ENCODE results near the gene DDI2. TPM values are rescaled to one million over a fixed set of nuclear protein-coding genes. Genes with fewer than 3 reads are reported as not detected.

The DDI2 gene
- total RNA-seq, 1 donor from 2014 or later = 18.9 TPM

DNA sequence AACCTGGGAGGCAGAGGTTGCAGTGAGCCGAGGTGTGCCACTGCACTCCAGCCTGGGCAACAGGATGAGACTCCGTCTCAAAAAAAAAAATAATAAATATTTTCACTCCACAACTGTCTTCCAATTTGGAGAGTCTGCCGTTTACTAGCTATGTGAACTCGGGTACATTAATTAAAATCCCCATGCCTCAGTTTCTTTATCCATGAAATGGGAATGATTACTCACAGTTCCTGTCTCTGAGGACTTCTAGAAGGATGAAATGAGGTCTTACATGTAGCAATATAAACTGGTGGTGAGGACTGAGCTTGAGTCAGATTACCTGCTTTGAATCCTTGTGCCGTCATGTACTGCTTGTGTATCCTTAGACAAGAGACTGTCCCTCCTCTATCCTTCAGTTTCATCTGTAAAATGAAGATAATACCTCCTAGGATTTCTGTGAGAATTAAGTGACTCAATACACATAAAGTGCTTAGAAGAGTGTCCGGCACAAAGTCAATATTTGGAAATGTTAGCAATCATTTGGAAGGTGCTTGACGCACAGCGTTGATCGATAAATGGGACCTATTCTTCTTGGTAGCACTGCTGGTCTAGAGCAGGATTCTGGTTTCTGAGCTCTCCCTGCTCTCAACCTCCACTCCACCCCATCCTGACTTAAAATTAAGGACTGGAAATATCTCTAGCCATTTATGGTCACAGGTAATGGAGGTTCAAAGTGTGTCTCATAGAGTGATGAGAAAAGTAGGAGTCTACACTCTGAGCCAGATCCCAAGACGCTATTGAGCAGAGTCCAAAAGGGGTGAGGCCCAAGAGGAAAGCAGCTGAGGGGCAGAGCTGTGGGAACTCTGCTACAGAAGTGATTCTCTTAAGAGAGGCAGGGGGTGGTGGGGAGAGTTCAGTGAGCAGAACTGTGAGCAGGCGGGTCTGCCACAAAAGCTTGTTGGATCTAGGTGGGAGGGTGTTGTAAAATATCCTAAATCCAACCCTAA lies 11.6 kb upstream of the DDI2 start:
- no peak for DNase-seq

DNA sequence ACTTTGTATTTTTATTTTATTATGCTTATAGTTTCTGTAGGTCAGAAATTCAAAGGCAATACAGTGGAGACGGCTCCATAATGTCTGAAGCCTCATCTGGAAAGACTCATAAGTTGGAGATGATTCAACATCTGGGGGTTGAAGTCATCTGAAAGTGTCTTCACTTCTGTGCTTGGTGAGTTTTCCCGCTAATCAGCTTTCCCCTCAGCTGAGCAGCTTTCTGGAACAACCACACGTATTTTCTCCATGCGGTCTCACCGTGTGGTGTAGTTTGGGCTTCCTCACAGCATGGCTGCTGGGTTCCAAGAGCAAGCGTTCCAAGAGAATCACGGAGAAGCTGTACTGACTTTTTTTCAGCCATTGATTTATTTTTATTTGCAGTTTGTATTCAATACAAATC lies 7.6 kb upstream of the DDI2 start:
- no peak for DNase-seq

DNA sequence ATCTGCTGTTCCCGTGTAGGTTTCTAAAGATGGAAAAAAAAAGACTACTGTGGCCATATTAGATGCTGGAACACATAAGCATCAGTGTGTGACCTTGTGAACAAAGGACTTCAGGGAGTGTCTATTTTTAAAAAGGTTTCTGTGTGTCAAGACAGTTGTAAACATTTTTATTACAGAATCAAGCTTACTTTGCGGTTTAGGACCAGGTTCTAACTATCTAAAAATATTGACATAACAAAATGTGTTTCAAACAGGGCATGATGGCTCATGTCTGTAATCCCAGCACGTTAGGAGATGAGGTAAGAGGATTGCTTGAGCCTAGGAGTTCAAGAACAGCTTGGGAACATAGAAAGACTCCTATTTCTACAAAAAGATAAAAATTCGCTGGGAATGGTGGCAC lies 7.1 kb upstream of the DDI2 start:
- no peak for DNase-seq

DNA sequence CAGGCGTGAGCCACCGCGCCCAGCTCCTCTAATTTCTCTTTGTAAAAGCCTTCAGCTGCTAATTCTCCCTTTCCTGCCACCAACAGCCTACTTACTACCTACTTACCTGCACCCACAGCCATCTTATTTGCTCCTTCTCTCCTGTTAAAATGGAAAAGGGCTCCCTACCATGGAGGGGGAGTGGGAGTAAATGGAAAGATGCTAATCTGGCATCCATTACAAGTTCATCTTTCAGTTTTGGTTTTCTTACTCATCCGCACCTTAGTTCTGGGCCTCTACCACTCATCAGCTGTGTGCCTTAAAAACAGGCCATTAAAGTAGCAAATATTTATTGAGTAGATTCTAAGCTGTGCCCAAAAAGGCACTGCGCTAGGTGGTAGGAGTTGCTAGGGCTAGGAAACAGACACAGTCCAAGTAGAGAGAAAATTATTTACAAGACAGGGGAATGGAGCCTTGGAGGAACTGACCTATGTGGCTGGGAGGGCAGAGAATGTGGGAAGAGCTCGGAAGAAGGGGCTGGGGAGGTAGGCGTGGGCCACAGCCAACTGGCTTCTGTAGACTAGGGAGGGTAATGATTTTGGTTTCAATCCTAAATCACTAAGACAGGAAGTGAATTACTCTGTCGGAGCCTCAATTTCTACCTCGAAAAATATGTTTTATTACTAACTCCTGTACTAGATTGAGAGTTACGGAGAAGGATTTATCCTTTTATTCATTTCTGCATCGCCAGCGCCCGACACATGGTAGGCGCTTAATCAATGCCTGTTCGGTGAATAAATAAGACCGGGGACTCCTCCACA lies 685 bp upstream of the DDI2 start:
- DNase-seq = peak; percentile 47

DNA sequence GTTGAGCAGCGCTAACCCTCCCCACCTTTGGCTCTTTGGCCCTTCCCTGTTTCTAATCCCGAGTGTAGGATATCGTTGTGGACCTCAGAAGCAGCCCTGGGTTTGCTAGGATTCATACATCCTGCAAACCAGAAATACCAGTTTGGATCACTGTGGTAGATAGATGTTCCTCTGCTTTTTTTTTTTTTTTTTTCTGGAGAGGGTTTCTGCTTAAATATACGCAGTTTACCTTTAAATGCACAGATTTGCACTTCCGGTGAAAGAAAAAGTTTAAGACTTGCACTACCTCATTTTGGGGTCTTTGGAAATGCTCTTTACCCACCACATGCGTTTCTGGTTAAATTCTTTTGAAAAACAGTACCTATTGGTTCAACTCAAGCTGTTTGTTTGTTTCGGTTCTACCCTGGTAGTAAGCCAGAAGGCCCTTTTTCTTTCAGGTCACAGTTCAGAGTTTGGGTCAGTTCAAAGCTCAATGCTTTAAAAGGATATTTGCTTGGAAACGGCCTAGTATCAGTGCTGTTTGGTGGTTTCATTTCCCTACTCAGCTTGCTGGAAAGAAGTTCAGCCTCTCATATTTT lies 908 bp downstream of the DDI2 start:
- DNase-seq = peak; percentile 26

DNA sequence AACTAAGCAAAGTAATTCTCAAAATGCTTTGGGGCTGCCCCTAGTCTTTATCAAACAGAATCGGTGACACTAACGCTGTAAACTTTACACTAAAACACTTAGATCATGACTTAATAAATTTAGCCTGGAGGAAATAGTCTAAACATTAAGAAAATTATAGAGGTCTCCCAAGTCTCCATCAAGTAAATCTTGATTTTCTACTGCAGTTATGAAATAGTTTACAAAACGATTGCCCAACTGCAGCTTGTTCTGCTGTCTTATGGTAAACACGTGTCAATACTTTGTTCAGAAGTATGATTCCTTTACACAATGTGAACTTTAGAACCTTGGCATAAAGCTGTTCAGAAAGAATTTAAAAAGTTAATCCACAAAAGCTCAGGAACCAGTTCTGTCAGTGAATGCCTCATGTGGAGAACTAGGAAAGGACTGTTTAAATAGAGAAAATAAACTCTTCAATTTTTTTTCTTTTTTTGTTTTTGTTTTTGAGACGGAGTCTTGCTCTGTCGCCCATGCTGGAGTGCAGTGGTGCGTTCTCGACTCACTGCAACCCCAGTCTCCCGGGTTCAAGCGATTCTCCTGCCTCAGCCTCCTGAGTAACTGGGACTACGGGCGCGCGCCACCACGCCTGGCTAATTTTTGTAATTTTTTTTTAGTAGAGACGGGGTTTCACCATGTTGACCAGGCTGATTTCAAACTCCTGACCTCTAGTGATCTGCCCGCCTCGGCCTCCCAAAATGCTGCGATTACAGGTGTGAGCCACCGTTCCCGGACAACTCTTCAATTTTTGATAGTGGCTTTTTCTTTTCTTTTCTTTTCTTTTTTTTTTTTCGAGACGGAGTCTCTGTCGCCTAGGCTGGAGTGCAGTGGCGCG lies 1.6 kb downstream of the DDI2 start:
- peak; percentile 21 for DNase-seq

DNA sequence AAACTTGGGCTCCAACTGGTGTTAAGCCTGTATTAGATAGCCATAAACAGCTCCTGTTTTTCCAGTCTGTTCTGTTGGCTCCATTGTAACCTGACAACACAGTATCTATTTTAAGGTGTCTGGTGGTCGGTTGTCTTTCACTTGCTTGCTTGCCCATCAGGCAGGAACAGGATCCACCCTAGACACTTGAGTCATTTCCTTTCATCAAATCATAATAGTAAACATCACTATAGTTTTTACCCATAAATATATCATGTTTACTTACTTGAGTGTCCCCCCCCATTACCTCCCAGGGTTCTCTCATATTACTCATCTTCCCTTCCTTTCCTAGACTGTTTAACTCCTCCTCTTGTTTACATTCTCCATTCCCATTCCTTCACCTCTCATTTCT lies 2.9 kb downstream of the DDI2 start:
- peak; percentile 66 for DNase-seq

DNA sequence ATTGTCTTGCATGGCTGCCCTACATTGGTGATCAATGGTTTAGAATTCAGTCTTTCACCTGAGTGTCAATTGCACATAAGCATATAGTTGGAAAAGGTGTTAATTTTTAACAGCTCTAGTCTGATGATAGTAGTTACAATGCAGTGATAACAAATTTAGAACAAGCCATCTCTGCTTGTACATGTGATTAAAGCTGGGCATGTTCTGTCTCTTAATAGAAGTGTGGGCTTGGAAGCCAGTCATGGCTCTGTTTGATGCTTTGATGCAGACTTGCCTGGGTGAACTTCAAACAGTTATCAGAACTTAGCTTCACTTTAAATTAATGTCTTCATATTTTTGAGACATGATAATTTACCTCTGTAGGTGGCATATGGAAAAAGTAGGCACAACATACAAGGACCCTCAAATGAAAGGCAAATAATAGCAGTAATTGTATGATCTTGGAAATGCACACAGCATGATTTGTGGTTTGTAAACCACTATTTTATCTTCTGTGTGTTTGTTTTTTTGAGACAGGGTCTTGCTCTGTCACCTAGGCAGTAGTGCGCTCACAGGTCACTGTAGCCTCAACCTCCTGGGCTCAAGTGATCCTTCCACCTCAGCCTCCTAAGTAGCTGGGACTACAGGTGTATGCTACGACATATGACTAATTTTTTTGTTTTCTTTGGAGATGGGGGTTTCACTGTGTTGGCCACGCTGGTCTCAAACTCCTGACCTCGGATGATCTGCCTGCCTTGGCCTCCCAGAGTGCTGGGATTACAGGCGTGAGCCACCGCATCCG lies 3.8 kb downstream of the DDI2 start:
- no peak for DNase-seq

DNA sequence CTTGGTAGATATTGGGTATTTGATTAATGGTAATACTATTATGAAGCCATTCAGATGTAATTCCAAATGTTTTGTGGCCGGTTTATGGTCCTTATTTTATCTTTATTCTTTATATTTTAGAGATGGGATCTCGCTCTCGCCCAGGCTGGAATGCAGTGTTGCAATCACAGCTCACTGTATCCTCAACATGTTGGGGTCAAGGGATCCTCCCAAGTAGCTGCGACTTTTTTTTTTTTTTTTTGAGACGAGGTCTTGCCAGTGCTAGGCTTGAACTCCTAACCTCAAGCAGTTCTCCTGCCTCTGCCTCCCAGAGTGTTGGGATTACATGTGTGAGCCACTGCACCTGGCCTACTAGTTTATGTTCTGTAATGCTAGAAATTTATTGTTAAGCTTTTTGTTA lies 4.7 kb downstream of the DDI2 start:
- DNase-seq = no peak

DNA sequence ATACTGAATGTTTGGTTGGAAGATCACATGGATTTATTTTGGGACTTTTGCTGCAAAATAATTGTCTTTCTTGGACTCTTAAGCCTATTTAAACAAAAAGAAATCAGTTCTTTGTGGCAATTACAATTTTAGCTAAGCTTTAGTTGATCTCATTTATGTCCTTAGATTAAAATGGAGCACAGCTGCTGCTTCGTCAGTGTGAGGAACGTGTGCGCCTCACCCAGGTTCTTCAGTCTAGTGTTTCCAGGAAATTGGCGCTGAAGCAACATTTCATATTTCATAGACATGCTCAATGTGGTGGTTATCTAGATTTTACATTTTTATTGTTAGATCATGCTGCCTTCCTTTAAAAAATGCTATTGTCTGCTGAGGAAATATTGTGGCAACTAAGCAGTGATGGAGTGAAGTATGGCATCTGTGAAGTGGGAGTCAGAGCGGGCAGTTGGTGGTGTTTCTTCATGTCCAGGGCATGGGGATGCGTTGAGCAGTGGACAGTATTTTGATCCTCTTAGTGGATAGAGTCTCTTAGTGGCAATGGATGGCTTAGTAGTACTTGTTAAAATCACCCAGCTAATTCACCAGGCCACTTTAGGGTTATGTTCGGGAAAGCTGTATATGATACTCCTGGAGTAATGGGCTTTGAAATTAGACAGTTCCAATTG lies 5.6 kb downstream of the DDI2 start:
- DNase-seq = no peak

DNA sequence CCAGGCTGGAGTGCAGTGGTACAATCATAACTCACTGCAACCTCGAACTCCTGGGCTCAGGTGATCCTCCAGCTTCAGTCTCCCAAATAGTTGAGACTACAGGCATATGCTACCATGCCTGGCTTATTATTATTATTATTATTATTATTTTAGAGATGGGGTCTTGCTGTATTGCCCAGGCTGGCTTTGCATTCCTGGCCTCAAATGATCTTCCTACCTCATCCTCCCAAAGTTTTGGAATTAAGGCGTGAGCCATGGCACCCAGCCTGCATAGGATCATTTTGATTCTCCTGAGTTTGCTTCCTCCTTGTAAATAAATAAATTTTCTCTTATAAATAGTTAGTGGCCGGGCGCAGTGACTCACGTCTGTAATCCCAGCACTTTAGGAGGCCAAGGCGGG lies 6.2 kb downstream of the DDI2 start:
- DNase-seq = no peak

DNA sequence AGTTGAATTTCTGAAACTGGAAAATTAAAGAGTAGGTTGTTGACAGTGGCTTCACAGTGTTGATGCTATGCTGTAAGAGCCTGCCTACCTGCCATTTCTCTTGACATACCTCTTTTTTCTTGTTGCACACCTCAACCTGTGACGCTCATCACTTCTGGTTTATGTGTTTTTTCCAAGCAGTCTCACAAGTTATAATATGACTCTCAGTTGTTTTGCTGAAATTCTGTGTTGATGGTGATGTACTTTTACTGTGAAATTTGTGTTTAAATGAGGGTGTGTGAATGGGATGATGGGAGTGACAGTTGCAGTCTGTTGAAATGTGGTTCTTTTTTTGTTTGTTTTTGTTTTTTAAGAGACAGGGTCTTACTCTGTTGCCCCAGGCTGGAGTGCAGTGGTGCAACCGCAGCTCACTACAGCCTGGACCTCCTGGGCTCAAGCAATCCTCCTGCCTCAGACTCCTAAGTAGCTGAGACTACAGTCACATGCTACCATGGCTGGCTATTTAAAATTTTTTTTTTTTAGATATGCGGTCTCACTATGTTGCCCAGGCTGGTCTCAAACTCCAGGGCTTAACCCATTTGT lies 7.0 kb downstream of the DDI2 start:
- DNase-seq = no peak

DNA sequence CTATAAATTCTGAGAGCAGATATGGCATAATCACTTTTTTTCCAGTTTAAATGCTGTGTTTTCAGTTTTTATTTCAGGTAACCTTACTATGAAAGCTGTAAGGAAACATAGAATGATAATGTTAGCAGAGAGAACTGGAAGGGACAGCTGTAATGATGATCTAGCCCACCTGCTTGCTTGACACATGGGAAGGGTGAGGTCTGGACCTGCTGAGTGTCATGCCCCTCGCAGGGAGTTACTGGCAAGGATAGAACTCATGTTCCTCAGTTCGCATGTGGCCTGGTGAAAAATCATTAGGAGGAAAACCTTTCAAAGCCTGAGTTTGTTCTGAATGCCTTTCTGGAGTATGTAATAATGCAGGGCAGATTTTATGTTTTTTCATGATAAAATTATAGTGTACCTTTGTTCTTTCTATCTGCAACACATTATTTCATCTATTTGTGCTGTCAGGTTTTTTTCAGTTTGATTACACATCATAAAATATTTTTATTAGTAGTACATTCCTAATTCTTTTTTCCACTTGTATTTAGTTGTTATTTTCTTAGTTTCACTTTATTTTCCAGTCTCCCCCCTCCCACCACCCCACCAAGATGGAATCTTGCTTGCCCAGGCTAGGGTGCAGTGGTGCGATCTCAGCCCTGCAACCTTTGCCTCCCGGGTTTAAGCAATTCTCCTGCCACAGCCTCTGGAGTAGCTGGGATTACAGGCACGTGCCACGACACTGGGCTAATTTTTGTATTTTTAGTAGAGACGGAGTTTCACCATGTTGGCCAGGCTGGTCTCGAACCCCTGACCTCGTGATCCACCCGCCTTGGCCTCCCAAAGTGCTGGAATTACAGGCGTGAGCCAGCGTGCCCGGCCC lies 8.0 kb downstream of the DDI2 start:
- DNase-seq = no peak

DNA sequence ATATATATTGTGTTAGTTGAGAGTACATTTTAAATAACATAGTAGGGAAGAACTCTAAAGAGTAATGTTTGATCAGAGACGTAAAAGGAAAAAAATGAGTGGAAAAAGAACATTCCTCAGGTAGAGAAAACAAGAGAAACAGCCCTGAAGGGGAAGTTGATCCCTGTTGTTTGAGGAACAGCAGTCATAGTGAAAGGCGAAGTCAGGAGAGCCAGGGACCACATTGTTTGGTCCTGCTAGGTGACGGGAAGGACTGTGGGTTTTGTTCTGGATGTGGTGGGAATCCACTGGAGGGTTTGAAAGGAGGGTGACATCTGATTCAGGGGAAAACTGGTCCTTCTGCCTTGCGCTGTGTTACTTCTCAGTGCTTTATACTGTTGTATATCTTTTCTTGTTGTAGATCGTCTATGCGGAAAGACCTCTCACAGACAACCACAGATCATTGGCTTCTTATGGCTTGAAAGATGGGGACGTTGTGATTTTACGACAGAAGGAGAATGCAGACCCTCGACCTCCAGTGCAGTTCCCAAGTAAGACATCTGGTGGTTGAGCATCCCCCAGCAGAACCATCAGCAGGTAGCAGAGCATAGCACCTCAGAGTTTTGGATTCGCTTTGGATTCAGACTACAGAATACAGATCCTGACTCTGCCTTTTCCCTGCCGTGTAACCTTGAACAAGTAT lies 9.2 kb downstream of the DDI2 start:
- DNase-seq = no peak

DNA sequence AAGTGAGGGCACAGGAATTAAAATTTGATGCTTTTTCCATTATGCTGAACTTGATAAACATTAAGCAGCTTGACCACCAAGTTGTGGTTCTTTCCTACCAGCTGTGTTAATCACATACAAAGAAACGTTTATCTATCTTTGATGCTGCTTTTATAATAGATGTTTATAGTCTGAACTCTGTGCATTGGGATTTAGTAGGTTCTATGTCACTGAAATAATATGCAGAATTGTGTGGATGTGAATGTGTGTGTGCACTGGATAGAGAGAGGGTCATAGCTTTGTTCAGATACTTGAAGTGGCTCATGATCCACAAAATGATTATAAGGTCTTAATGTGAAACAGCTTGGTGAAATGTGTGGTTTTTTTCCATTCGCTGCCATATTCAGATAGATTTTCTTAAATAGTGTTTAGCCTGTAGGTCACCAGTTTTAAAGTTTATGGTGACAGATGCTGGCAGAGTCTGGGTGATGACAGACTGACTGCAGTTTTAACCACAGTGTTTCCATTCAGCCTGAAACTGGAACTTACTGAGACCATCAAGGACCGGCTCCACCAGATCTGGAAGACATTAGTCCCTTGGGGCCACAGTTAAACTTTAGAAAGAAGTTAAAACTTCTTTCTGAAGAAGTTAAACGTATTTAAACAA lies 10.2 kb downstream of the DDI2 start:
- DNase-seq = no peak

DNA sequence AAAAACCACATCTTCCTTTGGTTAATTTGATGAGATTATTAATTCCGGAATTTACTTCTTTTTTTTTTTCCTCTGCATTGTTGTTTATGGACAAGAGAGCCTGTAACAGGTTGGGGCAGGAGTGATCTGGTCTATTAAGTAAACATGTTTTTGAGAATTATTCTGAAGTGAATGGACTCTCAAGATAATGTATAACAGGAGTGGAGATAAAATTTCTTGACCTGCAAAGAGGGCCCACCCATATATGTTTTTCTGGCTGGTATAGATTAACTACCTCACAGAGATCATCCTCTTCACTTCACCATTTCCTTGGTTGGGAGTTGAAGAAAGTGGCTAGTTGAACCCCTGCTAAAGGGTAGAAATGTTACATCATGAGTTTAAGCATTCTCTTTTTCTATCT lies 10.7 kb downstream of the DDI2 start:
- no peak for DNase-seq

DNA sequence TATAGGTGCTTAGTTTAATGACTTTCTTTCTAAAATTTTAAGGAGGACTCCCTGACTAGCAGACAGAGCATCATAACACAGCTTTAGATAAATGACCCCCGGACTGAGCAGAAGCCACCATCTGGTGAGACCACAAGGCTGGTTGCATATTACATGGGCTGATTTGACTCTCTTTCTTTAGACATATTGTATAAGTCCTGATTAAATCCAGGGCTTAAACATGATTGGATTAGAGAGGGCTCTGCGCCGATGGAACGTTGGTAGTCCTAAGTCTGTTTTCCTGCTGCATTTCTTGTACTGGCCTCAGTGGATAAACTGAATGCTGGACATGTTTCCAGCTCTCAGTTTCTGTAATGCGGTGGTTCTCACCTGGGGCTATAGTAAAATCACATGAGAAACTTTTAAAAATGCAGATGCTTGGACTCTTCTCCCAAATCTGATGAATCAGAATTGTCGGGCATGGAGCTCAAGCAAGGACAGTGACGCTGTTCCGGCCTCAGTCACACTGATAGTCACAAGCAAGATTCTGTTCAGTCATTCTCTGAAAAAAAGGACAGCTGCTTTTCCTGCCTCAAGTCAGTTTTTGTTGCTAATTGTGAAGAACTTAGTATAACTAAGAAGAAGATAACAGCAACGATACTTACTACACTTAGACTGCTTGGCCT lies 16.6 kb downstream of the DDI2 start:
- no peak for DNase-seq

DNA sequence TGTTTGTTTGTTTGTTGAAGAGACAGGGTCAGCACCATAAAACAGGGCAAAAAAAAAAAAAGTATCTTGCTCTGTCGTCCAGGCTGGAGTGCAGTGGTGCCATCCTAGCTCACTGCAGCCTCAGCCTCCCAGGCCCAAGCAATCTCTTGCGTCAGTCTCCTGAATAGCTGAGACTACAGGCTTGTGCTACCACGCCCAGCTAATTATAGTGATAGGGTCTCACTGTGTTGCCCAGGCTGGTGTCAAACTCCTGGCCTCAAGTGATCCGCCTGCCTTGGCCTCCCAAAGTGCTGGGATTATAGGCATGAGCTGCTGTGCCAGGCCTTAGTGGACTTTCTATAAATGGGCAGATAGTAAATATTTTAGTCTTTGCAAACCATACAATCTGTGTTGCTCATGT lies 19.2 kb downstream of the DDI2 start:
- no peak for DNase-seq
